HEK293T (cell line): ENCODE results near the gene SMC1B.

Experiments
- CTCF ChIA-PET: fragments of 350-600 bp; formaldehyde crosslinking; extraction: SDS; loops from one replicate; lab custom pipeline; 2021; ENCODE audit warnings: antibody characterized with exemption, inconsistent platforms; lab: Yijun Ruan, JAX
- POLR2A ChIA-PET: fragments of 350-600 bp; formaldehyde crosslinking; extraction: SDS; loops from one replicate; lab custom pipeline; 2020; ENCODE audit warnings: antibody characterized with exemption, inconsistent platforms; lab: Yijun Ruan, JAX
- DNase-seq: peaks from one replicate; pipeline ENCODE4 v3.0.0; 2012; ENCODE audit warnings: mixed read lengths; ENCODE audit errors: extremely low spot score
- ARNT ChIP-seq: fragments of 450-650 bp; IDR thresholded peaks from 2 replicates; pipeline ENCODE4 v1.6.1; 2017; ENCODE audit warnings: mild to moderate bottlenecking
- BHLHE40 ChIP-seq: fragments of 450-650 bp; IDR thresholded peaks from 2 replicates; pipeline ENCODE4 v1.6.1; 2016; ENCODE audit warnings: mild to moderate bottlenecking, moderate library complexity, borderline replicate concordance
- CTBP1 ChIP-seq: fragments of 450-650 bp; IDR thresholded peaks from 2 replicates; pipeline ENCODE4 v1.6.1; 2016; ENCODE audit warnings: borderline replicate concordance
- ELF4 ChIP-seq: fragments of 450-650 bp; IDR thresholded peaks from 2 replicates; pipeline ENCODE4 v1.6.1; 2017; ENCODE audit warnings: antibody characterized with exemption
- FOXA1 ChIP-seq: fragments of 450-650 bp; IDR thresholded peaks from 2 replicates; pipeline ENCODE4 v1.6.1; 2016; ENCODE audit warnings: mild to moderate bottlenecking
- FOXK2 ChIP-seq: fragments of 450-650 bp; IDR thresholded peaks from 2 replicates; pipeline ENCODE4 v1.6.1; 2016; ENCODE audit warnings: mild to moderate bottlenecking
- FOXM1 ChIP-seq: fragments of 450-650 bp; IDR thresholded peaks from 2 replicates; pipeline ENCODE4 v1.6.1; 2017; ENCODE audit warnings: mild to moderate bottlenecking, borderline replicate concordance
- HDGF ChIP-seq: fragments of 450-650 bp; IDR thresholded peaks from 2 replicates; pipeline ENCODE4 v1.6.1; 2017; ENCODE audit warnings: antibody characterized with exemption, borderline replicate concordance
- L3MBTL2 ChIP-seq: fragments of 450-650 bp; conservative IDR thresholded peaks from 2 replicates; pipeline ENCODE4 v1.6.1; 2016; ENCODE audit warnings: mild to moderate bottlenecking
- LEF1 ChIP-seq: fragments of 450-650 bp; IDR thresholded peaks from 2 replicates; pipeline ENCODE4 v1.6.1; 2017; ENCODE audit warnings: mild to moderate bottlenecking, borderline replicate concordance
- NFRKB ChIP-seq: fragments of 450-650 bp; IDR thresholded peaks from 2 replicates; pipeline ENCODE4 v1.6.1; 2016; ENCODE audit warnings: mild to moderate bottlenecking, moderate library complexity
- SP1 ChIP-seq: fragments of 450-650 bp; IDR thresholded peaks from 2 replicates; pipeline ENCODE4 v1.6.1; 2017
- SUZ12 ChIP-seq: fragments of 450-650 bp; IDR thresholded peaks from 2 replicates; pipeline ENCODE4 v1.6.1; 2016; ENCODE audit warnings: mild to moderate bottlenecking
- TARDBP ChIP-seq: fragments of 450-650 bp; IDR thresholded peaks from 2 replicates; pipeline ENCODE4 v1.6.1; 2016
- ZNF384 ChIP-seq: fragments of 450-650 bp; IDR thresholded peaks from 2 replicates; pipeline ENCODE4 v1.6.1; 2016
- TF ChIP-seq, protein P1 (sequence below): fragments of 450-650 bp; IDR thresholded peaks from 2 replicates; pipeline ENCODE4 v1.6.1; 2016

The SMC1B gene

DNA sequence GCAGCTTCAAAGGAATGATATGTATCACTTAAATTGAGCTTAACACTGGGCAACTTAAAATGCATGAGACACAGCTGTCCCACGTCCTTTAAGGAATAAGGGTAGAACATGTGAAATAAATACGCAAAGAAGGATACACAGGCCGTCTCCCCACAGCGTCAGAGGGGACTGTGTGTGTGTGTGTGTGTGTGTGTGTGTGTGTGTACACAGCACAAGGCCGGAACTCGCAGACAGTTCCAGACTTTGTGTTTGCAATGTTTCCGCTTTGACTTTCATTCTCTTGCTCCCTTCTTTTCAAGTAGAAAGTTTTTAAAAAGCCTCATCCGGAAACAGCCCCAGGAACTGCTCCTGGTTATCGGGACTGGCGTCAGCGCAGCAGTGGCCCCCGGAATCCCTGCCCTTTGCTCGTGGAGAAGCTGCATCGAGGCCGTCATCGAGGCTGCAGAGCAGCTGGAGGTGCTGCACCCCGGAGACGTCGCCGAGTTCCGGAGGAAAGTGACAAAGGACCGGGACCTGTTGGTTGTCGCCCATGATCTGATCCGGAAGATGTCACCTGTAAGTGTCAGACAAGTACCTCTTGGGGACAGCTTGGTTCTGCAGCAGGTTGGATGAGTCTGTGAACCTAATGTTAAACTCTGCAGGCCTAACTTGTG, 90.4 kb downstream of the SMC1B start:
- no peak for DNase-seq
- TF ChIP-seq CTBP1 = no peak
- ChIA-PET POLR2A (no interaction called here), CTCF (no interaction called here)

- POLR2A ChIA-PET = no interaction called here
- CTCF ChIA-PET = no interaction called here
- TF ChIP-seq BHLHE40 = no peak
- TF ChIP-seq HDGF = no peak
- TF ChIP-seq SUZ12 = no peak
- TF ChIP-seq CTBP1 = no peak
- no peak for TF ChIP-seq ELF4
- TF ChIP-seq, protein P1, sequence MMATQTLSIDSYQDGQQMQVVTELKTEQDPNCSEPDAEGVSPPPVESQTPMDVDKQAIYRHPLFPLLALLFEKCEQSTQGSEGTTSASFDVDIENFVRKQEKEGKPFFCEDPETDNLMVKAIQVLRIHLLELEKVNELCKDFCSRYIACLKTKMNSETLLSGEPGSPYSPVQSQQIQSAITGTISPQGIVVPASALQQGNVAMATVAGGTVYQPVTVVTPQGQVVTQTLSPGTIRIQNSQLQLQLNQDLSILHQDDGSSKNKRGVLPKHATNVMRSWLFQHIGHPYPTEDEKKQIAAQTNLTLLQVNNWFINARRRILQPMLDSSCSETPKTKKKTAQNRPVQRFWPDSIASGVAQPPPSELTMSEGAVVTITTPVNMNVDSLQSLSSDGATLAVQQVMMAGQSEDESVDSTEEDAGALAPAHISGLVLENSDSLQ = no peak
- TF ChIP-seq LEF1 = no peak
- TF ChIP-seq FOXK2 = no peak
- no peak for TF ChIP-seq SP1
- TF ChIP-seq FOXA1 = no peak
- no peak for TF ChIP-seq NFRKB
- TF ChIP-seq ZNF384 = no peak
- TF ChIP-seq TARDBP = no peak
- no peak for TF ChIP-seq FOXM1
- TF ChIP-seq ARNT = no peak
- TF ChIP-seq L3MBTL2 = no peak
These were observed 91.6 kb downstream of the SMC1B start for GRCh38 chr22:45321827-45322226.

DNA sequence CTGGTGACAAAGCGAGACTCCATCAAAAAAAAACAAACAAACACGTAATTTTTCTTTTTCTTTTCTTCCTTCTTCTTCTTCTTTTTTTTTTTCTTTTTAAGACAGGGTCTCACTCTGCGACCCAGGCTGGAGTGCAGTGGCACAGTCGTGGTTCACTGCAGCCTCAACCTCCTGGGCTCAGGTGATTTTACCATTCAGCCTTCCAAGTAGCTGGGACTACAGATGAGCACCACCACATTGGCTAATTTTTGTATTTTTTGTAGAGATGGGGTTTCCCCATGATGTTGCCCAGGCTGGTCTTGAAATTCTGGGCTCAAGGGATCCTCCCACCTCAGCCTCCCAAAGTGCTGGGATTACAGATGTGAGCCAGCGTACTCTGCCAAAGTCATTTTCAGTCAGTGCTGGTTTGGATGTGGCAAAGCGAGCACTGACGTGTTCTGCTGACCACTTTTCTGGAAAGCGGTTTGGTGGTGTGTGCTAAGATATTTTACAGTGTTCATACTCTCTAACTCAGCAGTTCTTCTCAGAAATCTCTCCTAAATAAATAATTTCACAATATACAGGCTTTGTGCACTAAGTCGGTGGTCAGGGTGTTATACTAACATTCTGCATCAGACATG, 92.9 kb downstream of the SMC1B start:
- DNase-seq = no peak
- ChIA-PET POLR2A (no interaction called here), CTCF (no interaction called here)
- TF ChIP-seq ARNT (no peak), NFRKB (no peak), SP1 (no peak), FOXK2 (no peak), SUZ12 (no peak), ZNF384 (no peak), L3MBTL2 (no peak), HDGF (no peak), LEF1 (no peak), FOXM1 (no peak)
- TF ChIP-seq, protein P1 = no peak

More at GRCh38 chr22:45321827-45322226, 91.6 kb downstream of the SMC1B start:
- no peak for DNase-seq

DNA sequence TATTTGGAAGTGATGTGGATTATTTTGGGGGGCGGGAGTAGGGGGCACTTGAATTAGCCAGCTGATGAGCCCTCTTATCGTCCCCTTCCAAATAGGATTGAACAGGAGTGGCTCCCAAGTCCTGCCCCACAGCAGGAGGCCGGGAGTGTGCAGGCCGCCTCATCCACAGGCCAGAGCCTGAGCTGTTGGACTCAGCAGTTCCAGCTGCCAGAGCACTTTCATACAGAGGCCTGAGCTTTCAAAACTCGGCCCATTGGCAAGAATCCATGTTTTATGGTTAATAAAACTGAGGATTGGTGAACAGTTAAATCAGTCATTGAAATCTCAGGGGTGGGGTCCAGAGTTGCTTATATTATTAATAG, 94.1 kb downstream of the SMC1B start:
- CTCF ChIA-PET = no interaction called here
- DNase-seq = peak; percentile 45
- POLR2A ChIA-PET = interaction anchor here (0.9 kb wide), 1 partner anchor 10 kb away, joined by 3 read pairs; the partner anchor contains the start of gene FAM118A
- TF ChIP-seq FOXM1 = no peak
- no peak for TF ChIP-seq ZNF384
- no peak for TF ChIP-seq TARDBP
- no peak for TF ChIP-seq BHLHE40
- TF ChIP-seq, protein P1 = no peak

DNA sequence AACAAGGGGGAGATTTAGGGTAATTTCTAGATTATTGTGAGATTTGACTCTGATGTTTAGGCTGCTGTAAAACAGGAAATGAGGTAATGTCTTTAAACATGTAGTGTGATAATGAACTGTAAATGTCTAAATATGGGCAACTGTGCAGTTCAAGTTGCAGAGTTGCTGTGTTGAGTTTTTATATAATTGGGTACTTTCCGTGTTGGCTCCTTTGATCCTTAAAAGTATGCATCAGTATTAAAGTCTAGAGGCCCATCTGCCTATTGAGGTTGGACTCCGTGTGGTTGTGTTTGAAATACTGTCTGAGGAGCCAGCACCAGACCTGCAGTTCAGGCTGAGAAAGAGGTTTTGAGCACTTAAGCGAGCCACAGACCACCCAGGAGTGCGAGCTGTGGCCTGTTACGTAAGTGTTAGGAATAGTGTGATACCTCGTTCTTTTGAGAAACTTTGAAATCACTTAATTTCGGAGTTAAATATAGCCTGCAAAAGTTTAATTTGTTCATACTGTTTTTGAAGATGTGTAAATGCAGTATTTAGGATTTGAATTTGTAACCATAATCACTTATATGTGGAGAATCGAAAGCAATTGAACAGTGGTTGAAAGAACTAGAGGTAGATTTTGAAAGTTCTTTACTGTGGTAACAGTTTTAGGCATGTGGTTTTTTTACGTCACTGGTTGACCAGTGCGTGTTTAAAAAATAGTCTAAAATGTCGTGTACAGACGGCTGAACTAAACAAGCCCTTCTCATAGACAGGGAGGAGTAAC, 94.7 kb downstream of the SMC1B start:
- ChIA-PET POLR2A (interaction anchor here (0.9 kb wide), 1 partner anchor 9 kb away, joined by 3 read pairs; the partner anchor contains the start of gene FAM118A), CTCF (no interaction called here)

GRCh38 chr22:45318168-45318557, 95.2 kb downstream of the SMC1B start:
- DNase-seq = peak; percentile 70
- ChIA-PET POLR2A (no interaction called here), CTCF (no interaction called here)
- TF ChIP-seq NFRKB (no peak), ZNF384 (0 out of 2 replicates have a peak, but pooled peaks have one; percentile 28)

More for the DNA sequence above, 94.7 kb downstream of the SMC1B start:
- TF ChIP-seq NFRKB (no peak), FOXK2 (no peak), FOXA1 (no peak), FOXM1 (no peak), ARNT (no peak), SP1 (no peak), TARDBP (no peak)
- DNase-seq = no peak
